Vagina (tissue), 2 donors: ENCODE measurements around the gene MAP2K5. TPM values are rescaled to one million over a fixed set of nuclear protein-coding genes. Genes with fewer than 3 reads are reported as not detected.

ENCODE experiments used
- DNase-seq, 2 donors: peaks; one replicate each; pipeline ENCODE4 v3.0.0-alpha.2; 2017; ENCODE audit errors: extremely low spot score in 2 of 2
- H3K27ac ChIP-seq: fragments of 200-600 bp; sonication (generic); one replicate; pipeline ENCODE4 v1.5.1; 2019
- H3K27me3 ChIP-seq: fragments of 200-600 bp; sonication (generic); one replicate; pipeline ENCODE4 v1.5.1; 2019
- H3K36me3 ChIP-seq, 2 donors: fragments of 200-600 bp; sonication (generic); one replicate each; pipeline ENCODE4 v1.5.1; 2017 to 2019
- H3K4me1 ChIP-seq: fragments of 200-600 bp; sonication (generic); one replicate; pipeline ENCODE4 v1.5.1; 2019
- H3K4me3 ChIP-seq, 2 donors: fragments of 200-600 bp; sonication (generic); 1 replicate in 1 of 2; 2 replicates in 1 of 2; pipeline ENCODE4 v1.5.1; 2016 to 2019
- H3K9me3 ChIP-seq: fragments of 200-600 bp; sonication (generic); one replicate; pipeline ENCODE4 v1.5.1; 2019
- CTCF ChIP-seq, 3 experiments: fragments of 450-650 bp in 2 of 3; fragments of 200-600 bp in 1 of 3; sonication (generic) in 1 of 3; IDR thresholded peaks; one replicate each; pipeline ENCODE4 v1.5.1; 2017 to 2019; ENCODE audit warnings: antibody characterized with exemption in 3 of 3, mild to moderate bottlenecking in 2 of 3, moderate library complexity in 2 of 3
- POLR2A ChIP-seq, 2 donors: fragments of 450-650 bp; IDR thresholded peaks; one replicate each; pipeline ENCODE4 v1.6.1; 2017; ENCODE audit warnings: antibody characterized with exemption in 2 of 2, mild to moderate bottlenecking in 2 of 2, moderate library complexity in 2 of 2
- POLR2AphosphoS5 ChIP-seq, 2 donors: sonication (generic); formaldehyde crosslinking; IDR thresholded peaks; one replicate each; pipeline ENCODE4 v1.9.0; 2017; ENCODE audit warnings: antibody characterized with exemption in 2 of 2, mild to moderate bottlenecking in 2 of 2, low read depth in 1 of 2; ENCODE audit not compliant: insufficient read depth in 1 of 2
- intact Hi-C: fragments of 100-400 bp; cut with DNase I; formaldehyde crosslinking; loops from one replicate; pipeline ENCODE4 v1.15.1; 2023
- total RNA-seq: library from RNA; depleted of rRNA; stranded (reverse); fragments of >200 nt; gene quantifications from one replicate; pipeline ENCODE4 v1.2.3, GENCODE V29; 2016

Gene MAP2K5
- total RNA-seq, 1 donor from 2014 or later = 13.5 TPM

- peaks cover 0 to 5% of the 10 kb centered on the region in 2 donors for H3K36me3 ChIP-seq
- no peaks in the 10 kb centered on the region for H3K9me3 ChIP-seq
- no peak for DNase-seq
- H3K4me3 ChIP-seq = no peak overlapping the region
- no peak overlapping the region for H3K27ac ChIP-seq
- TF ChIP-seq POLR2A (IDR thresholded peaks at IDR 0.05) (no peak), CTCF (IDR thresholded peaks at IDR 0.05) (no peak), POLR2AphosphoS5 (IDR thresholded peaks at IDR 0.05; ENCODE audit: insufficient read depth in 1 of 2, low read depth in 1 of 2) (no peak)
- intact Hi-C loops = no loop called here
- H3K4me1 ChIP-seq = no peaks in the 10 kb centered on the region
- H3K27me3 ChIP-seq = no peaks in the 10 kb centered on the region
These were observed 238.6 kb downstream of the MAP2K5 start for GRCh38 chr15:67781061-67781460.

GRCh38 chr15:67781907-67782690 is 239.6 kb downstream of the MAP2K5 start:
- Histone ChIP-seq H3K4me1 (no peaks in the 10 kb centered on the region), H3K36me3 (peaks cover 0 to 5% of the 10 kb centered on the region in 2 donors), H3K27ac (no peak overlapping the region), H3K4me3 (no peak overlapping the region), H3K9me3 (no peaks in the 10 kb centered on the region), H3K27me3 (no peaks in the 10 kb centered on the region)
- TF ChIP-seq POLR2A (IDR thresholded peaks at IDR 0.05) (no peak), CTCF (IDR thresholded peaks at IDR 0.05) (no peak), POLR2AphosphoS5 (IDR thresholded peaks at IDR 0.05; ENCODE audit: insufficient read depth in 1 of 2, low read depth in 1 of 2) (no peak)
- no peak for DNase-seq
- intact Hi-C loops = no loop called here

GRCh38 chr15:67782691-67782991 is 240.1 kb downstream of the MAP2K5 start:
- H3K9me3 ChIP-seq = no peaks in the 10 kb centered on the region
- intact Hi-C loops = no loop called here
- H3K27me3 ChIP-seq = no peaks in the 10 kb centered on the region
- TF ChIP-seq POLR2AphosphoS5 (IDR thresholded peaks at IDR 0.05; ENCODE audit: insufficient read depth in 1 of 2, low read depth in 1 of 2) (no peak), POLR2A (IDR thresholded peaks at IDR 0.05) (no peak), CTCF (IDR thresholded peaks at IDR 0.05) (no peak)
- H3K36me3 ChIP-seq = peaks cover 0 to 5% of the 10 kb centered on the region in 2 donors
- no peaks in the 10 kb centered on the region for H3K4me1 ChIP-seq
- H3K4me3 ChIP-seq = no peak overlapping the region
- DNase-seq = no peak
- no peak overlapping the region for H3K27ac ChIP-seq

- H3K36me3 ChIP-seq = peaks cover 0 to 5% of the 10 kb centered on the region in 2 donors
- intact Hi-C loops = no loop called here
- H3K27ac ChIP-seq = no peak overlapping the region
- TF ChIP-seq POLR2AphosphoS5 (IDR thresholded peaks at IDR 0.05; ENCODE audit: insufficient read depth in 1 of 2, low read depth in 1 of 2) (no peak), CTCF (IDR thresholded peaks at IDR 0.05) (no peak), POLR2A (IDR thresholded peaks at IDR 0.05) (no peak)
- no peaks in the 10 kb centered on the region for H3K27me3 ChIP-seq
- H3K4me1 ChIP-seq = no peaks in the 10 kb centered on the region
- H3K9me3 ChIP-seq = no peaks in the 10 kb centered on the region
- no peak for DNase-seq
- H3K4me3 ChIP-seq = no peak overlapping the region
These were observed 240.8 kb downstream of the MAP2K5 start for GRCh38 chr15:67783303-67783702.

GRCh38 chr15:67784090-67784781 is 241.7 kb downstream of the MAP2K5 start:
- no peaks in the 10 kb centered on the region for H3K27me3 ChIP-seq
- peaks cover 0 to 5% of the 10 kb centered on the region in 2 donors for H3K36me3 ChIP-seq
- intact Hi-C loops = no loop called here
- no peak for TF ChIP-seq CTCF (IDR thresholded peaks at IDR 0.05)
- TF ChIP-seq POLR2A (IDR thresholded peaks at IDR 0.05) = no peak
- TF ChIP-seq POLR2AphosphoS5 (IDR thresholded peaks at IDR 0.05; ENCODE audit: insufficient read depth in 1 of 2, low read depth in 1 of 2) = no peak
- no peak for DNase-seq
- H3K27ac ChIP-seq = no peak overlapping the region
- H3K4me3 ChIP-seq = no peak overlapping the region
- H3K4me1 ChIP-seq = no peaks in the 10 kb centered on the region
- H3K9me3 ChIP-seq = no peaks in the 10 kb centered on the region
